K562 (cell line): ENCODE data around the gene SLC17A8.

Experiments used
- ZNF133 ChIP-seq: fragments of 250-450 bp; sonication (Bioruptor Pico); IDR thresholded peaks from 2 replicates; pipeline ENCODE4 v1.4.0; 2020; ENCODE audit warnings: mild to moderate bottlenecking
- ZNF583 ChIP-seq: fragments of 250-450 bp; sonication (Bioruptor Pico); IDR thresholded peaks from 2 replicates; pipeline ENCODE4 v1.4.0; 2020

DNA sequence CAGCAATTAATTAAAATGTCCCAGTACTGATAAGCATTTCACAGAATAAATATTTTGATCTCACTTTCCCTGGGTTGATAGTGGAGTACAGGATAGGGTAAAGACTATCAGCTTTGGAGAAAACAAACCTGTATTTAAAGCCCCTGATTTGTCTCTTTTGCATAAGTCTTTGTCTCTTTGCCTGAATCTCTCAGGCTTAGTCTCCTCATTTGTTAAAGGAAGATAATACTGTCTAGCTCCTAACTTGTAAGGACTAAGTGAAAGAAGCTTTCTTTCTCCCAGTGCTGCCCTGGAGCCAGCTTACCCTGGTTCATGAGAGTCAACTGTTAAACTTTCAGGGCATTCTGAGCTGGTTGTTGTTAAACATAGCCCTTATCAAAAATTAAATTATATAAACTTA lies 111.3 kb downstream of the SLC17A8 start:
- TF ChIP-seq ZNF583 (CRISPR knock-in tag) (no peak), ZNF133 (CRISPR knock-in tag) (no peak)
